ENCODE results near the gene MX1.

The MX1 gene

DNA sequence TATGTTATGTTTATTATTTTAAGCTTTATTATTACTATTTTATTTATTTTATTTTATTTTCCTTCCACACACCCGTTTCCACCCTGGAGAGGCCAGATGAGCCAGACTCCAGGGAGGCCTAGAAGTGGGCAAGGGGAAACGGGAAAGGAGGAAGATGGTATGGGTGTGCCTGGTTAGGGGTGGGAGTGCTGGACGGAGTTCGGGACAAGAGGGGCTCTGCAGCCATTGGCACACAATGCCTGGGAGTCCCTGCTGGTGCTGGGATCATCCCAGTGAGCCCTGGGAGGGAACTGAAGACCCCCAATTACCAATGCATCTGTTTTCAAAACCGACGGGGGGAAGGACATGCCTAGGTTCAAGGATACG lies 468 bp upstream of the MX1 start:
- Histone ChIP-seq H3K36me3 (ENCODE audit: control insufficient read depth in 1 of 2, insufficient read depth in 2 of 2, low read length in 2 of 2) (peaks cover 4 to 6% of the 10 kb centered on the region in 2 donors), H3K27me3 (ENCODE audit: low read depth, low read length) (no peaks in the 10 kb centered on the region), H3K4me1 (ENCODE audit: control insufficient read depth in 1 of 2, insufficient read depth in 2 of 2, low read length in 2 of 2) (peaks cover 3 to 9% of the 10 kb centered on the region in 2 donors), H3K27ac (ENCODE audit: low read length) (peak overlapping the region; percentile 74), H3K4me3 (ENCODE audit: low read depth in 1 of 2, low read length in 2 of 2) (peak overlapping the region; percentile 74 to 78), H3K9me3 (ENCODE audit: control insufficient read depth in 1 of 2, low read length in 2 of 2) (no peaks in the 10 kb centered on the region)

GRCh38 chr21:41426676-41427404 lies 801 bp downstream of the MX1 start:
- H3K4me1 ChIP-seq (ENCODE audit: control insufficient read depth in 1 of 2, insufficient read depth in 2 of 2, low read length in 2 of 2): peaks cover 3 to 9% of the 10 kb centered on the region in 2 donors
- H3K27ac ChIP-seq (ENCODE audit: low read length): no peak overlapping the region
- H3K4me3 ChIP-seq (ENCODE audit: low read depth in 1 of 2, low read length in 2 of 2): peak overlapping the region; percentile 74 to 78
- peaks cover 6 to 11% of the 10 kb centered on the region in 2 donors for H3K36me3 ChIP-seq (ENCODE audit: control insufficient read depth in 1 of 2, insufficient read depth in 2 of 2, low read length in 2 of 2)
- no peaks in the 10 kb centered on the region for H3K27me3 ChIP-seq (ENCODE audit: low read depth, low read length)
- no peaks in the 10 kb centered on the region for H3K9me3 ChIP-seq (ENCODE audit: control insufficient read depth in 1 of 2, low read length in 2 of 2)

GRCh38 chr21:41427556-41427955 lies 1.5 kb downstream of the MX1 start:
- Histone ChIP-seq H3K9me3 (ENCODE audit: control insufficient read depth in 1 of 2, low read length in 2 of 2) (no peaks in the 10 kb centered on the region), H3K4me3 (ENCODE audit: low read depth in 1 of 2, low read length in 2 of 2) (no peak overlapping the region), H3K36me3 (ENCODE audit: control insufficient read depth in 1 of 2, insufficient read depth in 2 of 2, low read length in 2 of 2) (peaks cover 13 to 18% of the 10 kb centered on the region in 2 donors), H3K4me1 (ENCODE audit: control insufficient read depth in 1 of 2, insufficient read depth in 2 of 2, low read length in 2 of 2) (peaks cover 3 to 9% of the 10 kb centered on the region in 2 donors), H3K27ac (ENCODE audit: low read length) (no peak overlapping the region), H3K27me3 (ENCODE audit: low read depth, low read length) (no peaks in the 10 kb centered on the region)

- H3K4me3 ChIP-seq (ENCODE audit: low read depth in 1 of 2, low read length in 2 of 2): no peak overlapping the region
- H3K9me3 ChIP-seq (ENCODE audit: control insufficient read depth in 1 of 2, low read length in 2 of 2): no peaks in the 10 kb centered on the region
- no peak overlapping the region for H3K27ac ChIP-seq (ENCODE audit: low read length)
- peaks cover 3 to 9% of the 10 kb centered on the region in 2 donors for H3K4me1 ChIP-seq (ENCODE audit: control insufficient read depth in 1 of 2, insufficient read depth in 2 of 2, low read length in 2 of 2)
- peaks cover 21 to 25% of the 10 kb centered on the region in 2 donors for H3K36me3 ChIP-seq (ENCODE audit: control insufficient read depth in 1 of 2, insufficient read depth in 2 of 2, low read length in 2 of 2)
- no peaks in the 10 kb centered on the region for H3K27me3 ChIP-seq (ENCODE audit: low read depth, low read length)
These were observed 2.3 kb downstream of the MX1 start for GRCh38 chr21:41428311-41428710.

DNA sequence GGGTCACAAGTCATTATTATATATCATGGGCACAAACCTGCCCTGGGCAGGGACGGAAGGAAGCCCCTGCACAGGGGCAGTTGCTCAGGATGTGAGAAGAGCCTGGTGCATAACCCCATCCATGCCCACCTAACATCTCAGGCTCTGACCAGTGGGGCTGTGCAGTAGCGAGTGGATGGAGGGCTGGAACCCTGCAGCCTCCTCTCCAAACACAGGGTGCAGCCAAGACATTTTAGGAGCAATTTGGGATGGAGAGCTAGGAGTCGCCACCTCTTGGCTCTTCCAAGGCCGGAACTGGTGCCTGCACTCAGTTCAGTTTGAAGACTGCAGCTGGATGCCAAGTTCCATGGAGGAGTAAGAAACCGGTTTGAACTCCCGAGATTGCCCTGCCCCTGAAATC lies 2.8 kb downstream of the MX1 start:
- no peak overlapping the region for H3K27ac ChIP-seq (ENCODE audit: low read length)
- no peaks in the 10 kb centered on the region for H3K9me3 ChIP-seq (ENCODE audit: control insufficient read depth in 1 of 2, low read length in 2 of 2)
- no peaks in the 10 kb centered on the region for H3K27me3 ChIP-seq (ENCODE audit: low read depth, low read length)
- peaks cover 3 to 9% of the 10 kb centered on the region in 2 donors for H3K4me1 ChIP-seq (ENCODE audit: control insufficient read depth in 1 of 2, insufficient read depth in 2 of 2, low read length in 2 of 2)
- H3K4me3 ChIP-seq (ENCODE audit: low read depth in 1 of 2, low read length in 2 of 2): no peak overlapping the region
- peaks cover 26 to 31% of the 10 kb centered on the region in 2 donors for H3K36me3 ChIP-seq (ENCODE audit: control insufficient read depth in 1 of 2, insufficient read depth in 2 of 2, low read length in 2 of 2)

- peaks cover 28 to 35% of the 10 kb centered on the region in 2 donors for H3K36me3 ChIP-seq (ENCODE audit: control insufficient read depth in 1 of 2, insufficient read depth in 2 of 2, low read length in 2 of 2)
- H3K27me3 ChIP-seq (ENCODE audit: low read depth, low read length): no peaks in the 10 kb centered on the region
- H3K27ac ChIP-seq (ENCODE audit: low read length): no peak overlapping the region
- H3K4me1 ChIP-seq (ENCODE audit: control insufficient read depth in 1 of 2, insufficient read depth in 2 of 2, low read length in 2 of 2): peaks cover 3 to 9% of the 10 kb centered on the region in 2 donors
- no peak overlapping the region for H3K4me3 ChIP-seq (ENCODE audit: low read depth in 1 of 2, low read length in 2 of 2)
- H3K9me3 ChIP-seq (ENCODE audit: control insufficient read depth in 1 of 2, low read length in 2 of 2): no peaks in the 10 kb centered on the region
These were observed 3.3 kb downstream of the MX1 start for GRCh38 chr21:41429305-41429704.

DNA sequence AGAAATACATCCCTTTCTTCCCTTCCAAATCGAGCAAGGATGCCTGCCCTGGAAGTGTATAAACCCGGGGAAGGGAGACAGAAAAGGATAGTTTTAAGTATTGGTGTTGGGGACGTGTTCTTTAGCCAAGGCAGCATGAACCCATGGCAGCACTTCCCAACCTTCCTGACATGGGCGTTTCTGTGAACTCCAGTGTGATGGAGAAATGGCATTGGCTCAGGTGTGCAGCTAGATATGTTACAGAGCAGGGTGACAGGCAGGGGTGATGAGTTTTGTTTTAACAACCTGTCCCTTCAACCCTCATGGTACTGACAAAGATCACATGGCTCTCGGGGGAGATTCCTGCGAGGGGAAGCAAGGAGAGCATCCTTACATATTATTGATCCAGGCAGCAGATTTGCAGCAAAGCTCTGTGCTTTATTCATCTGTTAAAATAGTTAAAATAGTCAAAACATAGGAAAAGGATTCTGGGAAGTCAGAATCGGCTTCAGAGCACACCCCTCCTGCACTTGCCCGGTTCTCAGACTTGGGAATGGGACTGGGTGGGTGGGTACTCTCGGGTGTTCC lies 4.0 kb downstream of the MX1 start:
- H3K9me3 ChIP-seq (ENCODE audit: control insufficient read depth in 1 of 2, low read length in 2 of 2): no peaks in the 10 kb centered on the region
- H3K27ac ChIP-seq (ENCODE audit: low read length): no peak overlapping the region
- H3K27me3 ChIP-seq (ENCODE audit: low read depth, low read length): no peaks in the 10 kb centered on the region
- H3K36me3 ChIP-seq (ENCODE audit: control insufficient read depth in 1 of 2, insufficient read depth in 2 of 2, low read length in 2 of 2): peaks cover 30 to 42% of the 10 kb centered on the region in 2 donors
- peaks cover 3 to 9% of the 10 kb centered on the region in 2 donors for H3K4me1 ChIP-seq (ENCODE audit: control insufficient read depth in 1 of 2, insufficient read depth in 2 of 2, low read length in 2 of 2)
- H3K4me3 ChIP-seq (ENCODE audit: low read depth in 1 of 2, low read length in 2 of 2): no peak overlapping the region

GRCh38 chr21:41431788-41432548 lies 5.9 kb downstream of the MX1 start:
- H3K4me3 ChIP-seq (ENCODE audit: low read depth in 1 of 2, low read length in 2 of 2): no peak overlapping the region
- peaks cover 41 to 62% of the 10 kb centered on the region in 2 donors for H3K36me3 ChIP-seq (ENCODE audit: control insufficient read depth in 1 of 2, insufficient read depth in 2 of 2, low read length in 2 of 2)
- no peak overlapping the region for H3K27ac ChIP-seq (ENCODE audit: low read length)
- peaks cover 0 to 5% of the 10 kb centered on the region in 2 donors for H3K4me1 ChIP-seq (ENCODE audit: control insufficient read depth in 1 of 2, insufficient read depth in 2 of 2, low read length in 2 of 2)
- no peaks in the 10 kb centered on the region for H3K27me3 ChIP-seq (ENCODE audit: low read depth, low read length)
- no peaks in the 10 kb centered on the region for H3K9me3 ChIP-seq (ENCODE audit: control insufficient read depth in 1 of 2, low read length in 2 of 2)

- Histone ChIP-seq H3K9me3 (ENCODE audit: control insufficient read depth in 1 of 2, low read length in 2 of 2) (no peaks in the 10 kb centered on the region), H3K4me3 (ENCODE audit: low read depth in 1 of 2, low read length in 2 of 2) (no peak overlapping the region), H3K4me1 (ENCODE audit: control insufficient read depth in 1 of 2, insufficient read depth in 2 of 2, low read length in 2 of 2) (no peaks in the 10 kb centered on the region), H3K36me3 (ENCODE audit: control insufficient read depth in 1 of 2, insufficient read depth in 2 of 2, low read length in 2 of 2) (peaks cover 45 to 70% of the 10 kb centered on the region in 2 donors), H3K27me3 (ENCODE audit: low read depth, low read length) (no peaks in the 10 kb centered on the region), H3K27ac (ENCODE audit: low read length) (no peak overlapping the region)
These were observed 6.8 kb downstream of the MX1 start for GRCh38 chr21:41432562-41433460.

- no peaks in the 10 kb centered on the region for H3K4me1 ChIP-seq (ENCODE audit: control insufficient read depth in 1 of 2, insufficient read depth in 2 of 2, low read length in 2 of 2)
- peaks cover 53 to 71% of the 10 kb centered on the region in 2 donors for H3K36me3 ChIP-seq (ENCODE audit: control insufficient read depth in 1 of 2, insufficient read depth in 2 of 2, low read length in 2 of 2)
- no peaks in the 10 kb centered on the region for H3K27me3 ChIP-seq (ENCODE audit: low read depth, low read length)
- H3K27ac ChIP-seq (ENCODE audit: low read length): no peak overlapping the region
- no peak overlapping the region for H3K4me3 ChIP-seq (ENCODE audit: low read depth in 1 of 2, low read length in 2 of 2)
- no peaks in the 10 kb centered on the region for H3K9me3 ChIP-seq (ENCODE audit: control insufficient read depth in 1 of 2, low read length in 2 of 2)
These were observed 7.5 kb downstream of the MX1 start for GRCh38 chr21:41433566-41433965.

Measured in muscle layer of duodenum (tissue), 2 donors.